Amniotic stem cell (primary cell): ENCODE data around the gene RAP1A.

Experiments
- DNase-seq: peaks from one replicate; lab custom pipeline; 2025; lab: John Stamatoyannopoulos, UW

RAP1A gene

GRCh38 chr1:111761717-111762116 is 142.1 kb downstream of the RAP1A start:
- no peak for DNase-seq

GRCh38 chr1:111762332-111762731 is 142.7 kb downstream of the RAP1A start:
- DNase-seq, result no peak
